Loucy (cell line): ENCODE measurements around the gene LRWD1.

Source experiments
- H2AFZ ChIP-seq: fragments of 200-600 bp; sonication (generic); 2 replicates; pipeline ENCODE4 v1.6.0; 2016; ENCODE audit warnings: antibody characterized with exemption, mild to moderate bottlenecking, low read length, moderate library complexity
- H3F3A ChIP-seq: fragments of 200-600 bp; 2 replicates; pipeline ENCODE4 v1.6.0; 2016; ENCODE audit warnings: antibody characterized with exemption, low read depth, mild to moderate bottlenecking
- H3K27me3 ChIP-seq: fragments of 200-600 bp; sonication (generic); 2 replicates; pipeline ENCODE4 v1.6.1; 2014; ENCODE audit warnings: low read length, mild to moderate bottlenecking; ENCODE audit not compliant: insufficient read depth, poor library complexity, severe bottlenecking
- H3K36me3 ChIP-seq: fragments of 200-600 bp; sonication (generic); 2 replicates; pipeline ENCODE4 v1.6.1; 2016; ENCODE audit warnings: low read length; ENCODE audit not compliant: insufficient read depth
- H3K4me1 ChIP-seq: fragments of 200-600 bp; sonication (generic); 2 replicates; pipeline ENCODE4 v1.5.1; 2014; ENCODE audit warnings: low read length, mild to moderate bottlenecking; ENCODE audit not compliant: insufficient read depth, poor library complexity, severe bottlenecking
- H3K4me2 ChIP-seq: fragments of 200-600 bp; sonication (generic); 2 replicates; pipeline ENCODE4 v1.6.0; 2014; ENCODE audit warnings: antibody characterized with exemption, low read length, low read depth, mild to moderate bottlenecking; ENCODE audit not compliant: poor library complexity, severe bottlenecking
- H3K4me3 ChIP-seq: fragments of 200-600 bp; sonication (generic); 2 replicates; pipeline ENCODE4 v1.5.1; 2014; ENCODE audit warnings: low read length, mild to moderate bottlenecking, mixed read lengths; ENCODE audit not compliant: poor library complexity, severe bottlenecking
- H3K79me2 ChIP-seq: fragments of 200-600 bp; sonication (generic); 2 replicates; pipeline ENCODE4 v1.6.1; 2014; ENCODE audit warnings: low read length; ENCODE audit not compliant: insufficient read depth
- H3K9ac ChIP-seq: fragments of 200-600 bp; sonication (generic); 2 replicates; pipeline ENCODE4 v1.6.0; 2014; ENCODE audit warnings: mild to moderate bottlenecking, low read depth, low read length, moderate library complexity; ENCODE audit not compliant: poor library complexity, severe bottlenecking
- H3K9me2 ChIP-seq: fragments of 200-600 bp; sonication (generic); replicated peaks from 2 replicates; pipeline ENCODE4 v1.6.1; 2016; ENCODE audit warnings: low read depth, low read length, mixed read lengths
- H3K9me3 ChIP-seq: fragments of 200-600 bp; sonication (generic); 2 replicates; pipeline ENCODE4 v1.6.1; 2014; ENCODE audit warnings: mild to moderate bottlenecking, antibody characterized with exemption, low read length, low read depth; ENCODE audit not compliant: insufficient read depth
- H4K20me1 ChIP-seq: fragments of 200-600 bp; sonication (generic); 2 replicates; pipeline ENCODE4 v1.6.0; 2014; ENCODE audit warnings: antibody characterized with exemption, low read length, mild to moderate bottlenecking; ENCODE audit not compliant: insufficient read depth, poor library complexity, severe bottlenecking
- EZH2phosphoT487 ChIP-seq: fragments of 200-600 bp; IDR thresholded peaks from 2 replicates; pipeline ENCODE4 v1.6.1; 2018; ENCODE audit warnings: antibody characterized with exemption, mild to moderate bottlenecking, moderate library complexity, borderline replicate concordance
- TF ChIP-seq, protein P1 (sequence below): fragments of 200-600 bp; sonication (generic); conservative IDR thresholded peaks from 2 replicates; pipeline ENCODE4 v1.5.1; 2014; ENCODE audit warnings: mild to moderate bottlenecking, antibody characterized with exemption, low read length

LRWD1 gene

DNA sequence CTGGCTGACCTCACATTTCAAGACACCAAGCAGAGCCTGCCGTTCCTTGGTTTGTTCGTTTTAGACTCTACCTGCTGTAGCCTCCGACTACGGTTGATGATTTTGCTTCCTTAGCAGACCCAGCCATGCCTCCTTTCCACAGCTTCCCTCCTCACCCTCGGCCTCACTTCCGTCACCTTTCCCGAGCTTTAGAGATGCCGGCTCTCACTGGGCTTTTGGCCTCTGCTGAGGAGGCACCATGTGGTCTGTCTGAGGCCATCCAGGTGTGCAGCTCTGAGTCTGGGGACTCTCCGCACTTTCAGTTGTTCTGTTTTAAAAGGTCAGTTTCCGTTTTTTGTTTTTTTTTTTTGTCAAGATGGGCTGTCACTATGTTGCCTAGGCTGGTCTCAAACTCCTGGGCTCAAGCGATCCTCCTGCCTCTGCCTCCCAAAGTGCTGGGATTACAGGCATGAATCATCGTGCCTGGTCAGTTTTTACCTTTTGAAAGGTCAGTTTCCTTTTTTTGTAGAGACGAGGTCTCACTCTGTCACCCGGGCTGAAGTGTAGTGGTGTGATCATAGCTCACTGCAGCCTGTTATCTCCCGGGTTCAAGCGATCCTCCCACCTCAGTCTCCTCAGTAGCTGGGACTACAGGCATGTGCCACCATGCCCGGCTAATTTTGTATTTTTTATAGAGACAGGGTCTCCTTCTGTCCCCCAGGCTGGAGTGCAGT lies 19.7 kb upstream of the LRWD1 start:
- no peaks in the 10 kb centered on the region for H3K9me2 ChIP-seq

DNA sequence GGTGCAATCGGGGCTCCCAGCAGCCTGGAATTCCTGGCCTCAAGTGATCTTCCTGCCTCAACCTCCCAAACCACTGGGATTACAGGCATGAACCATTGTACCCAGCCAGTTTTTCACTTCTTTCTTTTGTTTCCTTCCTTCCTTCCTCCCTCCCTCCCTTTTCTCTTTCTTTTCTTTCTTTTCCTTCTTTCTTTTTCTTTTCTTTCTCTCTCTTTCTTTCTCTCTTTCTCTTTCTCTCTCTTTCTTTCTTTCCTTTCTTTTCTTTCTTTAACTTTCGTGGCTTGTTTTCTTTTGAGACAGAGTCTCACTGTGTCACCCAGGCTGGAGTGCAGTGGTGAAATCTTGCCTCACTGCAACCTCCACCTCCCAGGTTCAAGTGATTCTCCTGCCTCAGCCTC lies 19.1 kb upstream of the LRWD1 start:
- Histone ChIP-seq H2AFZ (no peak overlapping the region), H3K4me3 (no peak overlapping the region), H3K9me3 (no peaks in the 10 kb centered on the region), H4K20me1 (no peaks in the 10 kb centered on the region), H3K4me2 (no peak overlapping the region), H3K4me1 (peaks cover 14% of the 10 kb centered on the region), H3K9ac (no peak overlapping the region), H3K79me2 (no peaks in the 10 kb centered on the region), H3K36me3 (peaks cover 21% of the 10 kb centered on the region; the same call in 1 of the 2 replicates), H3K9me2 (no peaks in the 10 kb centered on the region), H3K27me3 (no peaks in the 10 kb centered on the region), H3F3A (no peaks in the 10 kb centered on the region)
- no peak for TF ChIP-seq EZH2phosphoT487
- TF ChIP-seq, protein P1, sequence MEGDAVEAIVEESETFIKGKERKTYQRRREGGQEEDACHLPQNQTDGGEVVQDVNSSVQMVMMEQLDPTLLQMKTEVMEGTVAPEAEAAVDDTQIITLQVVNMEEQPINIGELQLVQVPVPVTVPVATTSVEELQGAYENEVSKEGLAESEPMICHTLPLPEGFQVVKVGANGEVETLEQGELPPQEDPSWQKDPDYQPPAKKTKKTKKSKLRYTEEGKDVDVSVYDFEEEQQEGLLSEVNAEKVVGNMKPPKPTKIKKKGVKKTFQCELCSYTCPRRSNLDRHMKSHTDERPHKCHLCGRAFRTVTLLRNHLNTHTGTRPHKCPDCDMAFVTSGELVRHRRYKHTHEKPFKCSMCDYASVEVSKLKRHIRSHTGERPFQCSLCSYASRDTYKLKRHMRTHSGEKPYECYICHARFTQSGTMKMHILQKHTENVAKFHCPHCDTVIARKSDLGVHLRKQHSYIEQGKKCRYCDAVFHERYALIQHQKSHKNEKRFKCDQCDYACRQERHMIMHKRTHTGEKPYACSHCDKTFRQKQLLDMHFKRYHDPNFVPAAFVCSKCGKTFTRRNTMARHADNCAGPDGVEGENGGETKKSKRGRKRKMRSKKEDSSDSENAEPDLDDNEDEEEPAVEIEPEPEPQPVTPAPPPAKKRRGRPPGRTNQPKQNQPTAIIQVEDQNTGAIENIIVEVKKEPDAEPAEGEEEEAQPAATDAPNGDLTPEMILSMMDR: no peak

More for the DNA sequence above, 19.7 kb upstream of the LRWD1 start:
- H3K79me2 ChIP-seq: no peaks in the 10 kb centered on the region
- no peaks in the 10 kb centered on the region for H3K27me3 ChIP-seq
- no peak overlapping the region for H2AFZ ChIP-seq
- no peak overlapping the region for H3K9ac ChIP-seq
- no peak overlapping the region for H3K4me3 ChIP-seq
- peaks cover 14% of the 10 kb centered on the region for H3K4me1 ChIP-seq
- H3F3A ChIP-seq: no peaks in the 10 kb centered on the region
- H4K20me1 ChIP-seq: no peaks in the 10 kb centered on the region
- H3K4me2 ChIP-seq: no peak overlapping the region
- TF ChIP-seq, protein P1: no peak
- no peak for TF ChIP-seq EZH2phosphoT487
- H3K9me3 ChIP-seq: no peaks in the 10 kb centered on the region
- H3K36me3 ChIP-seq: peaks cover 21% of the 10 kb centered on the region; the same call in 1 of the 2 replicates

DNA sequence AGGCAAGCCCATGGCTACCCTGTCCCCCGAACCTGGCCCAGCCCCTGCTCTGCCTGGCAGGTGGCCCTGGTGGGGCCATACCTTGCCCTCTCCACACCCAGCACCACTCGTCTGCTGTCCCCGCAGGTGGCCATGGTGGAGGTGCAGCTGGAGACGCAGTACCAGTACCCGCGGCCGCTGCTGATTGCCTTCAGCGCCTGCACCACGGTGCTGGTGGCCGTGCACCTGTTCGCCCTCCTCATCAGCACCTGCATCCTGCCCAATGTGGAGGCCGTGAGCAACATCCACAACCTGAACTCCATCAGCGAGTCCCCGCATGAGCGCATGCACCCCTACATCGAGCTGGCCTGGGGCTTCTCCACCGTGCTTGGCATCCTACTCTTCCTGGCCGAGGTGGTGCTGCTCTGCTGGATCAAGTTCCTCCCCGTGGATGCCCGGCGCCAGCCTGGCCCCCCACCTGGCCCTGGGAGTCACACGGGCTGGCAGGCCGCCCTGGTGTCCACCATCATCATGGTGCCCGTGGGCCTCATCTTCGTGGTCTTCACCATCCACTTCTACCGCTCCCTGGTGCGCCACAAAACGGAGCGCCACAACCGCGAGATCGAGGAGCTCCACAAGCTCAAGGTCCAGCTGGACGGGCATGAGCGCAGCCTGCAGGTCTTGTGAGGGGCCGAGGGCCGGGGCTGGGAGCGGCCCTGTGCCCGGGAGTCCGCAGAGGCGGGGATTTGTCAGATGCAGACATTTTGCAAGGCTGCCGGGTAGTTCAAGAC lies 18.2 kb upstream of the LRWD1 start:
- Histone ChIP-seq H3F3A (no peaks in the 10 kb centered on the region), H3K4me1 (peaks cover 13% of the 10 kb centered on the region), H3K9ac (no peak overlapping the region), H3K4me3 (no peak overlapping the region), H3K36me3 (peaks cover 21% of the 10 kb centered on the region; the same call in 1 of the 2 replicates), H3K9me2 (no peaks in the 10 kb centered on the region), H3K9me3 (no peaks in the 10 kb centered on the region), H2AFZ (no peak overlapping the region), H3K27me3 (no peaks in the 10 kb centered on the region), H3K79me2 (no peaks in the 10 kb centered on the region), H3K4me2 (no peak overlapping the region), H4K20me1 (no peaks in the 10 kb centered on the region)
- TF ChIP-seq, protein P1: no peak
- TF ChIP-seq EZH2phosphoT487: no peak
